ENCODE data around the gene DCP2.

DNA sequence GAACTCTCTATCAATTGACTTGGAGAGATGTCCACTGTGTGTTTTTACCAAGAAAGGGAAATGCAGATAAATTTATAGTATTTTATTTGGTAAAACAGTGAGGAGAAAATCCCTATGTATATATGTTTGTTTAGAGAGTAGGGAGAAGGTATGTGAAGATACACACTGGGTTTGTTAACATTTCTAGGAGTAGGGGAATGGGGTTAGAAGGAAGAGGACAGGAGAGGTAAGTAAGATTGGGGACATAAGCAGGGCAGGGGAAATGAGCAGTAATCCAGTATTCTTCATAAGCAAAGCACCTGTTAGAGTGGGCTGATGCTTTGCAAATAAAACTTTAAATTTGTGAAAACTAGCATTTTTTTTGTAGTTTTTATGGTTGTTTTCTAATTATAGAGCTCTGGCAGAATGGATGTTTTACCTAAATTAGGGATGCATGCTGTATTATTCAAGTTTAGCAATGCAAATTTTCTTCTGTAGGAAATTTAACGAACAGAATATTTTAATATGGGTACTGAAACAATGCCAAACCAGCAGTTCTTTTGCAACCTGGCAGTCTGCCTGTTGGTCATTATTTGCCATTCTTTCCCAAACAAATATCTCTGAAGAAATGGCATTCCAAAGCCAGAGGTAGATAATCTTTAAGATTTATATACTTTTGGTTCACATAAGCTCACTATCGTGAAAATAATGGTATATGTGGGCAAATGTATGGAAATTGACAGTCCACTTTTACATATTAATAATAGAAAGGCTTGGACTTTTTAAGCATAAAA is 19.4 kb upstream of the DCP2 start:
- TF ChIP-seq, protein P1, sequence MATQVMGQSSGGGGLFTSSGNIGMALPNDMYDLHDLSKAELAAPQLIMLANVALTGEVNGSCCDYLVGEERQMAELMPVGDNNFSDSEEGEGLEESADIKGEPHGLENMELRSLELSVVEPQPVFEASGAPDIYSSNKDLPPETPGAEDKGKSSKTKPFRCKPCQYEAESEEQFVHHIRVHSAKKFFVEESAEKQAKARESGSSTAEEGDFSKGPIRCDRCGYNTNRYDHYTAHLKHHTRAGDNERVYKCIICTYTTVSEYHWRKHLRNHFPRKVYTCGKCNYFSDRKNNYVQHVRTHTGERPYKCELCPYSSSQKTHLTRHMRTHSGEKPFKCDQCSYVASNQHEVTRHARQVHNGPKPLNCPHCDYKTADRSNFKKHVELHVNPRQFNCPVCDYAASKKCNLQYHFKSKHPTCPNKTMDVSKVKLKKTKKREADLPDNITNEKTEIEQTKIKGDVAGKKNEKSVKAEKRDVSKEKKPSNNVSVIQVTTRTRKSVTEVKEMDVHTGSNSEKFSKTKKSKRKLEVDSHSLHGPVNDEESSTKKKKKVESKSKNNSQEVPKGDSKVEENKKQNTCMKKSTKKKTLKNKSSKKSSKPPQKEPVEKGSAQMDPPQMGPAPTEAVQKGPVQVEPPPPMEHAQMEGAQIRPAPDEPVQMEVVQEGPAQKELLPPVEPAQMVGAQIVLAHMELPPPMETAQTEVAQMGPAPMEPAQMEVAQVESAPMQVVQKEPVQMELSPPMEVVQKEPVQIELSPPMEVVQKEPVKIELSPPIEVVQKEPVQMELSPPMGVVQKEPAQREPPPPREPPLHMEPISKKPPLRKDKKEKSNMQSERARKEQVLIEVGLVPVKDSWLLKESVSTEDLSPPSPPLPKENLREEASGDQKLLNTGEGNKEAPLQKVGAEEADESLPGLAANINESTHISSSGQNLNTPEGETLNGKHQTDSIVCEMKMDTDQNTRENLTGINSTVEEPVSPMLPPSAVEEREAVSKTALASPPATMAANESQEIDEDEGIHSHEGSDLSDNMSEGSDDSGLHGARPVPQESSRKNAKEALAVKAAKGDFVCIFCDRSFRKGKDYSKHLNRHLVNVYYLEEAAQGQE (IDR thresholded peaks at IDR 0.05; ENCODE audit: insufficient read depth in 1 of 2, low read depth in 2 of 2, low read length in 2 of 2), result no peak
- no peak for TF ChIP-seq POLR2AphosphoS5 (IDR thresholded peaks at IDR 0.05; ENCODE audit: low read depth, low read length)
- no peak for TF ChIP-seq FOXP2 (optimal IDR thresholded peaks at IDR 0.05; ENCODE audit: borderline replicate concordance, extremely low read depth, extremely low read length, insufficient read depth)
- TF ChIP-seq SIN3A (IDR thresholded peaks at IDR 0.05; ENCODE audit: borderline replicate concordance, insufficient read depth, low read length), result no peak
- no peak for TF ChIP-seq TAF1 (IDR thresholded peaks at IDR 0.05; ENCODE audit: borderline replicate concordance, insufficient read depth, low read length)

Data from PFSK-1 (cell line).